Neural cell (in vitro differentiated cells): ENCODE data around the gene UNC5C. TPM values are rescaled to one million over a fixed set of nuclear protein-coding genes. Genes with fewer than 3 reads are reported as not detected.

Experiments used
- H2AFZ ChIP-seq: fragments of 200-600, 300-800 bp; sonication (generic), shearing (Covaris generic); 2 replicates; pipeline ENCODE4 v1.6.0; 2014; ENCODE audit warnings: low read depth, mild to moderate bottlenecking, antibody characterized with exemption, low read length, moderate library complexity
- H3F3A ChIP-seq: fragments of 200-600 bp; shearing (Covaris generic); 2 replicates; pipeline ENCODE4 v1.6.1; 2016; ENCODE audit warnings: mild to moderate bottlenecking, moderate library complexity, mixed read lengths, antibody characterized with exemption, low read length; ENCODE audit not compliant: insufficient read depth, poor library complexity, severe bottlenecking
- H3K27ac ChIP-seq: fragments of 200-600, 300-800 bp; sonication (generic), shearing (Covaris generic); 2 replicates; pipeline ENCODE4 v1.5.1; 2014; ENCODE audit warnings: mild to moderate bottlenecking, low read length, moderate library complexity
- H3K27me3 ChIP-seq: fragments of 300-800, 200-600 bp; sonication (generic), shearing (Covaris generic); 2 replicates; pipeline ENCODE4 v1.6.0; 2014; ENCODE audit warnings: mild to moderate bottlenecking, low read depth, low read length, moderate library complexity; ENCODE audit not compliant: insufficient read depth
- H3K36me3 ChIP-seq: fragments of 300-800, 200-600 bp; sonication (generic), shearing (Covaris generic); 2 replicates; pipeline ENCODE4 v1.5.1; 2014; ENCODE audit warnings: mild to moderate bottlenecking, antibody characterized with exemption, low read length, moderate library complexity; ENCODE audit not compliant: insufficient read depth
- H3K4me2 ChIP-seq: fragments of 300-800, 200-600 bp; sonication (generic), shearing (Covaris generic); 2 replicates; pipeline ENCODE4 v1.6.0; 2014; ENCODE audit warnings: mild to moderate bottlenecking, low read length
- H3K4me3 ChIP-seq: fragments of 300-800, 200-600 bp; sonication (generic), shearing (Covaris generic); 2 replicates; pipeline ENCODE4 v1.5.1; 2014; ENCODE audit warnings: mild to moderate bottlenecking, low read length, moderate library complexity
- H3K79me2 ChIP-seq: fragments of 200-600 bp; shearing (Covaris generic); replicated peaks from 2 replicates; pipeline ENCODE4 v1.6.0; 2014; ENCODE audit warnings: mild to moderate bottlenecking, low read length, moderate library complexity; ENCODE audit not compliant: insufficient read depth
- H3K9ac ChIP-seq: fragments of 300-800, 200-600 bp; sonication (generic), shearing (Covaris generic); 2 replicates; pipeline ENCODE4 v1.6.1; 2016; ENCODE audit warnings: mild to moderate bottlenecking, low read length, mixed read lengths
- H3K9me2 ChIP-seq: fragments of 200-600 bp; shearing (Covaris generic); 2 replicates; pipeline ENCODE4 v1.6.1; 2016; ENCODE audit warnings: mild to moderate bottlenecking, low read length, mixed read lengths; ENCODE audit not compliant: insufficient read depth
- H3K9me3 ChIP-seq: fragments of 200-600, 300-800 bp; sonication (generic), shearing (Covaris generic); 2 replicates; pipeline ENCODE4 v1.6.1; 2016; ENCODE audit warnings: mild to moderate bottlenecking, mixed run types, low read length, moderate library complexity, mixed read lengths
- H4K20me1 ChIP-seq: fragments of 200-600 bp; shearing (Covaris generic); 2 replicates; pipeline ENCODE4 v1.6.1; 2016; ENCODE audit warnings: mild to moderate bottlenecking, mixed run types; ENCODE audit not compliant: insufficient read depth
- CTCF ChIP-seq: fragments of 450-650 bp; IDR thresholded peaks from 2 replicates; pipeline ENCODE4 v1.5.1; 2014; ENCODE audit warnings: antibody characterized with exemption, mild to moderate bottlenecking, moderate library complexity; ENCODE audit not compliant: poor library complexity, severe bottlenecking
- EP300 ChIP-seq: fragments of 450-650 bp; conservative IDR thresholded peaks from 2 replicates; pipeline ENCODE4 v1.6.1; 2014; ENCODE audit warnings: antibody characterized with exemption, mild to moderate bottlenecking, moderate library complexity; ENCODE audit not compliant: poor library complexity, severe bottlenecking
- EZH2 ChIP-seq: fragments of 200-600, 300-800 bp; shearing (Covaris generic), sonication (generic); IDR thresholded peaks from 2 replicates; pipeline ENCODE4 v1.6.1; 2014; ENCODE audit warnings: antibody characterized with exemption, low read length, borderline replicate concordance, mild to moderate bottlenecking; ENCODE audit not compliant: insufficient read depth, poor library complexity, severe bottlenecking
- MXI1 ChIP-seq: fragments of 450-650 bp; conservative IDR thresholded peaks from 2 replicates; pipeline ENCODE4 v1.6.1; 2014; ENCODE audit warnings: antibody characterized with exemption, mild to moderate bottlenecking; ENCODE audit not compliant: poor library complexity, severe bottlenecking
- POLR2AphosphoS5 ChIP-seq: IDR thresholded peaks from 2 replicates; pipeline ENCODE4 v1.6.1; 2012
- RAD21 ChIP-seq: fragments of 450-650 bp; conservative IDR thresholded peaks from 2 replicates; pipeline ENCODE4 v1.6.1; 2014; ENCODE audit warnings: antibody characterized with exemption, mild to moderate bottlenecking, moderate library complexity
- REST ChIP-seq: IDR thresholded peaks from 2 replicates; pipeline ENCODE4 v1.6.1; 2012; ENCODE audit warnings: borderline replicate concordance
- SMC3 ChIP-seq: fragments of 450-650 bp; conservative IDR thresholded peaks from 2 replicates; pipeline ENCODE4 v1.6.1; 2014; ENCODE audit warnings: antibody characterized with exemption, mild to moderate bottlenecking, moderate library complexity; ENCODE audit not compliant: poor library complexity
- TAF1 ChIP-seq: IDR thresholded peaks from 2 replicates; pipeline ENCODE4 v1.6.1; 2012; ENCODE audit warnings: low read depth
- polyA plus RNA-seq: library from polyadenylated mRNA; depleted of rRNA; stranded (reverse); fragments of >200 nt; gene quantifications from 2 replicates; pipeline ENCODE4 v1.2.3, GENCODE V29; 2014

Gene UNC5C
- polyA plus RNA-seq, 1 donor from 2014 or later: 0.56 TPM

- Histone ChIP-seq H4K20me1 (no peaks in the 10 kb centered on the region), H3F3A (no peaks in the 10 kb centered on the region), H3K9ac (no peak overlapping the region), H3K9me3 (no peaks in the 10 kb centered on the region), H3K27me3 (no peaks in the 10 kb centered on the region), H3K9me2 (no peaks in the 10 kb centered on the region), H2AFZ (no peak overlapping the region), H3K36me3 (no peaks in the 10 kb centered on the region), H3K4me2 (no peak overlapping the region), H3K27ac (no peak overlapping the region), H3K79me2 (no peaks in the 10 kb centered on the region), H3K4me3 (no peak overlapping the region)
- TF ChIP-seq EZH2: no peak
- no peak for TF ChIP-seq CTCF
- TF ChIP-seq TAF1: no peak
Observed at GRCh38 chr4:95517576-95518345, 31.0 kb downstream of the UNC5C start.

- Histone ChIP-seq H3K27me3 (no peaks in the 10 kb centered on the region), H3K36me3 (no peaks in the 10 kb centered on the region), H3K4me3 (no peak overlapping the region), H3K27ac (no peak overlapping the region), H3K9ac (no peak overlapping the region), H3K9me2 (no peaks in the 10 kb centered on the region), H2AFZ (no peak overlapping the region), H3K9me3 (no peaks in the 10 kb centered on the region), H3K4me2 (no peak overlapping the region), H3F3A (no peaks in the 10 kb centered on the region), H4K20me1 (no peaks in the 10 kb centered on the region), H3K79me2 (no peaks in the 10 kb centered on the region)
- TF ChIP-seq EP300 (no peak), REST (no peak), POLR2AphosphoS5 (no peak), TAF1 (no peak), SMC3 (no peak), EZH2 (no peak), RAD21 (no peak), CTCF (no peak), MXI1 (no peak)
Observed at GRCh38 chr4:95516528-95517017, 32.2 kb downstream of the UNC5C start.
